Prostate gland (tissue), 2 donors: Measurements from ENCODE around the gene ZNF334.

Source experiments
- POLR2A ChIP-seq: fragments of 450-650 bp; IDR thresholded peaks from one replicate; pipeline ENCODE4 v1.6.1; 2016; ENCODE audit warnings: antibody characterized with exemption, mild to moderate bottlenecking
- POLR2AphosphoS5 ChIP-seq: sonication (generic); formaldehyde crosslinking; IDR thresholded peaks from one replicate; pipeline ENCODE4 v1.6.1; 2017; ENCODE audit warnings: antibody characterized with exemption
- TF ChIP-seq, protein P1 (sequence below), 4 experiments: fragments of 200-600 bp in 2 of 4; fragments of 450-650 bp in 2 of 4; sonication (generic) in 2 of 4; IDR thresholded peaks; 1 replicate in 3 of 4; 2 replicates in 1 of 4; pipeline ENCODE4 v1.5.1; 2016 to 2019; ENCODE audit warnings: antibody characterized with exemption in 4 of 4, mild to moderate bottlenecking in 2 of 4, moderate library complexity in 2 of 4

DNA sequence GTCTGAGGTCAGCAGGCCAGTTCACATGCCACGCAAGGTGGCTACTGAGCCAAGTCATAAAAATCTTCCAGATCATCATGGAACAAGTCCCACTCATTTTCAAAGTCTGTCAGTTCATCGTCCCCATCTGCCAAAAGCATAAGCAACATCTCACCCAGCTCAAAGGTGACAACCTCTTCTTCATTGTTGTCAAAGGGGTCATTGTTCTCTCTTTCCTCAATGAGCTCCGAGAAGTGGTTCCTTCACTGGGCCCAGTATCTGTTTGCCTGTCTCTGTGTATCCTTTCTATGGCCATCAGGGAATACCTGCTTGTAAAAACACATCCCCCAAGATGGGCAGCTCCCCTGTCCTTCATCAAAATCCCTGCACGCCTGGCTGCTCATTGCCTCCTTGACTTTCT is 49.5 kb downstream of the ZNF334 start:
- TF ChIP-seq, protein P1, sequence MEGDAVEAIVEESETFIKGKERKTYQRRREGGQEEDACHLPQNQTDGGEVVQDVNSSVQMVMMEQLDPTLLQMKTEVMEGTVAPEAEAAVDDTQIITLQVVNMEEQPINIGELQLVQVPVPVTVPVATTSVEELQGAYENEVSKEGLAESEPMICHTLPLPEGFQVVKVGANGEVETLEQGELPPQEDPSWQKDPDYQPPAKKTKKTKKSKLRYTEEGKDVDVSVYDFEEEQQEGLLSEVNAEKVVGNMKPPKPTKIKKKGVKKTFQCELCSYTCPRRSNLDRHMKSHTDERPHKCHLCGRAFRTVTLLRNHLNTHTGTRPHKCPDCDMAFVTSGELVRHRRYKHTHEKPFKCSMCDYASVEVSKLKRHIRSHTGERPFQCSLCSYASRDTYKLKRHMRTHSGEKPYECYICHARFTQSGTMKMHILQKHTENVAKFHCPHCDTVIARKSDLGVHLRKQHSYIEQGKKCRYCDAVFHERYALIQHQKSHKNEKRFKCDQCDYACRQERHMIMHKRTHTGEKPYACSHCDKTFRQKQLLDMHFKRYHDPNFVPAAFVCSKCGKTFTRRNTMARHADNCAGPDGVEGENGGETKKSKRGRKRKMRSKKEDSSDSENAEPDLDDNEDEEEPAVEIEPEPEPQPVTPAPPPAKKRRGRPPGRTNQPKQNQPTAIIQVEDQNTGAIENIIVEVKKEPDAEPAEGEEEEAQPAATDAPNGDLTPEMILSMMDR (IDR thresholded peaks at IDR 0.05), result no peak
- TF ChIP-seq POLR2A (no peak), POLR2AphosphoS5 (no peak)
